Neural cell (in vitro differentiated cells): ENCODE measurements around the gene ATG2A. TPM values are rescaled to one million over a fixed set of nuclear protein-coding genes. Genes with fewer than 3 reads are reported as not detected.

Experiments
- H2AFZ ChIP-seq: fragments of 200-600, 300-800 bp; sonication (generic), shearing (Covaris generic); 2 replicates; pipeline ENCODE4 v1.6.0; 2014; ENCODE audit warnings: low read depth, mild to moderate bottlenecking, antibody characterized with exemption, low read length, moderate library complexity
- H3F3A ChIP-seq: fragments of 200-600 bp; shearing (Covaris generic); 2 replicates; pipeline ENCODE4 v1.6.1; 2016; ENCODE audit warnings: mild to moderate bottlenecking, moderate library complexity, mixed read lengths, antibody characterized with exemption, low read length; ENCODE audit not compliant: insufficient read depth, poor library complexity, severe bottlenecking
- H3K27ac ChIP-seq: fragments of 200-600, 300-800 bp; sonication (generic), shearing (Covaris generic); 2 replicates; pipeline ENCODE4 v1.5.1; 2014; ENCODE audit warnings: mild to moderate bottlenecking, low read length, moderate library complexity
- H3K27me3 ChIP-seq: fragments of 300-800, 200-600 bp; sonication (generic), shearing (Covaris generic); 2 replicates; pipeline ENCODE4 v1.6.0; 2014; ENCODE audit warnings: mild to moderate bottlenecking, low read depth, low read length, moderate library complexity; ENCODE audit not compliant: insufficient read depth
- H3K36me3 ChIP-seq: fragments of 300-800, 200-600 bp; sonication (generic), shearing (Covaris generic); 2 replicates; pipeline ENCODE4 v1.5.1; 2014; ENCODE audit warnings: mild to moderate bottlenecking, antibody characterized with exemption, low read length, moderate library complexity; ENCODE audit not compliant: insufficient read depth
- H3K4me2 ChIP-seq: fragments of 300-800, 200-600 bp; sonication (generic), shearing (Covaris generic); 2 replicates; pipeline ENCODE4 v1.6.0; 2014; ENCODE audit warnings: mild to moderate bottlenecking, low read length
- H3K4me3 ChIP-seq: fragments of 300-800, 200-600 bp; sonication (generic), shearing (Covaris generic); 2 replicates; pipeline ENCODE4 v1.5.1; 2014; ENCODE audit warnings: mild to moderate bottlenecking, low read length, moderate library complexity
- H3K79me2 ChIP-seq: fragments of 200-600 bp; shearing (Covaris generic); replicated peaks from 2 replicates; pipeline ENCODE4 v1.6.0; 2014; ENCODE audit warnings: mild to moderate bottlenecking, low read length, moderate library complexity; ENCODE audit not compliant: insufficient read depth
- H3K9ac ChIP-seq: fragments of 300-800, 200-600 bp; sonication (generic), shearing (Covaris generic); 2 replicates; pipeline ENCODE4 v1.6.1; 2016; ENCODE audit warnings: mild to moderate bottlenecking, low read length, mixed read lengths
- H3K9me2 ChIP-seq: fragments of 200-600 bp; shearing (Covaris generic); 2 replicates; pipeline ENCODE4 v1.6.1; 2016; ENCODE audit warnings: mild to moderate bottlenecking, low read length, mixed read lengths; ENCODE audit not compliant: insufficient read depth
- H3K9me3 ChIP-seq: fragments of 200-600, 300-800 bp; sonication (generic), shearing (Covaris generic); 2 replicates; pipeline ENCODE4 v1.6.1; 2016; ENCODE audit warnings: mild to moderate bottlenecking, mixed run types, low read length, moderate library complexity, mixed read lengths
- H4K20me1 ChIP-seq: fragments of 200-600 bp; shearing (Covaris generic); 2 replicates; pipeline ENCODE4 v1.6.1; 2016; ENCODE audit warnings: mild to moderate bottlenecking, mixed run types; ENCODE audit not compliant: insufficient read depth
- EP300 ChIP-seq: fragments of 450-650 bp; conservative IDR thresholded peaks from 2 replicates; pipeline ENCODE4 v1.6.1; 2014; ENCODE audit warnings: antibody characterized with exemption, mild to moderate bottlenecking, moderate library complexity; ENCODE audit not compliant: poor library complexity, severe bottlenecking
- EZH2 ChIP-seq: fragments of 200-600, 300-800 bp; shearing (Covaris generic), sonication (generic); IDR thresholded peaks from 2 replicates; pipeline ENCODE4 v1.6.1; 2014; ENCODE audit warnings: antibody characterized with exemption, low read length, borderline replicate concordance, mild to moderate bottlenecking; ENCODE audit not compliant: insufficient read depth, poor library complexity, severe bottlenecking
- MXI1 ChIP-seq: fragments of 450-650 bp; conservative IDR thresholded peaks from 2 replicates; pipeline ENCODE4 v1.6.1; 2014; ENCODE audit warnings: antibody characterized with exemption, mild to moderate bottlenecking; ENCODE audit not compliant: poor library complexity, severe bottlenecking
- POLR2AphosphoS5 ChIP-seq: IDR thresholded peaks from 2 replicates; pipeline ENCODE4 v1.6.1; 2012
- RAD21 ChIP-seq: fragments of 450-650 bp; conservative IDR thresholded peaks from 2 replicates; pipeline ENCODE4 v1.6.1; 2014; ENCODE audit warnings: antibody characterized with exemption, mild to moderate bottlenecking, moderate library complexity
- SMC3 ChIP-seq: fragments of 450-650 bp; conservative IDR thresholded peaks from 2 replicates; pipeline ENCODE4 v1.6.1; 2014; ENCODE audit warnings: antibody characterized with exemption, mild to moderate bottlenecking, moderate library complexity; ENCODE audit not compliant: poor library complexity
- TAF1 ChIP-seq: IDR thresholded peaks from 2 replicates; pipeline ENCODE4 v1.6.1; 2012; ENCODE audit warnings: low read depth
- polyA plus RNA-seq: library from polyadenylated mRNA; depleted of rRNA; stranded (reverse); fragments of >200 nt; gene quantifications from 2 replicates; pipeline ENCODE4 v1.2.3, GENCODE V29; 2014
- TF ChIP-seq, protein P1 (sequence below): IDR thresholded peaks from 2 replicates; pipeline ENCODE4 v1.6.1; 2012; ENCODE audit warnings: borderline replicate concordance
- TF ChIP-seq, protein P2 (sequence below): fragments of 450-650 bp; IDR thresholded peaks from 2 replicates; pipeline ENCODE4 v1.5.1; 2014; ENCODE audit warnings: antibody characterized with exemption, mild to moderate bottlenecking, moderate library complexity; ENCODE audit not compliant: poor library complexity, severe bottlenecking

The ATG2A gene
- polyA plus RNA-seq, 1 donor from 2014 or later, result 7.5 TPM

DNA sequence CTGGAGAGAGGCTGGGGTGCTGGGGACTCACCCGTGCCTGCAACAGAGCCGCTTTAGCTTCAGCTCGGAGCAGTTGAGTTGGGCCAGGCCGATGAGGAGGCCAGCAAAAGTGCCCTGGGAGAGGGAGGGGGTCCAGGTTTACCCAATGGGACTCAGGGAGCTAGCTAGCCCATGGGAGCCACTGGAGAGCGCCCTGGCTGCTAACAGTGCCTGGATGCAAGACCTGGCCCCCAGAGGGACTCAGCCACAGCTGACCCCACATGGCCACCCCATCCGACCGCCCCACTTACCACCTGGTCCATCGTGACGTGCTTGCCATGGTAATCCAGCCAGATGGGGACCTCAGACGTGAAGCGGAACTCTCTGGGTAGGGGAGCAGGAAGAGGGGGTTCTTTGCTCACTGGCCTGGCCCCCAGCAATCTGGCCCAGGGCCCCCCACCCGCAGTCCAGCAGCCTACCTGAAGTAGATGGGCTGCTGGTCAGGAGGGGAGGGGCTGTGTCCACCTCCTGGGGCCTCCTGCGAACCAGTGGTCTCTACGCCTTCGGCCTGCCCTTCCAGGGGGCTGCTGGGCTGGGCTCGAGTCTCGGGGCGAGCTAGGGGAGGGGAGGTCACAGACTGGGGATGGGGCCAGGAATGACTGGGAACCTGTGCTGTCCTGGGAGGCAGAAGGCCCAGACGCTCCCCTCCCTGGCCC lies 19.5 kb downstream of the ATG2A start:
- Histone ChIP-seq H3K27me3 (no peaks in the 10 kb centered on the region), H4K20me1 (no peaks in the 10 kb centered on the region), H3K27ac (no peak overlapping the region), H3K36me3 (no peaks in the 10 kb centered on the region), H3K9ac (no peak overlapping the region), H3K79me2 (no peaks in the 10 kb centered on the region), H3K9me2 (no peaks in the 10 kb centered on the region), H2AFZ (no peak overlapping the region), H3K4me2 (no peak overlapping the region), H3K4me3 (no peak overlapping the region), H3K9me3 (no peaks in the 10 kb centered on the region), H3F3A (no peaks in the 10 kb centered on the region)
- TF ChIP-seq, protein P1, sequence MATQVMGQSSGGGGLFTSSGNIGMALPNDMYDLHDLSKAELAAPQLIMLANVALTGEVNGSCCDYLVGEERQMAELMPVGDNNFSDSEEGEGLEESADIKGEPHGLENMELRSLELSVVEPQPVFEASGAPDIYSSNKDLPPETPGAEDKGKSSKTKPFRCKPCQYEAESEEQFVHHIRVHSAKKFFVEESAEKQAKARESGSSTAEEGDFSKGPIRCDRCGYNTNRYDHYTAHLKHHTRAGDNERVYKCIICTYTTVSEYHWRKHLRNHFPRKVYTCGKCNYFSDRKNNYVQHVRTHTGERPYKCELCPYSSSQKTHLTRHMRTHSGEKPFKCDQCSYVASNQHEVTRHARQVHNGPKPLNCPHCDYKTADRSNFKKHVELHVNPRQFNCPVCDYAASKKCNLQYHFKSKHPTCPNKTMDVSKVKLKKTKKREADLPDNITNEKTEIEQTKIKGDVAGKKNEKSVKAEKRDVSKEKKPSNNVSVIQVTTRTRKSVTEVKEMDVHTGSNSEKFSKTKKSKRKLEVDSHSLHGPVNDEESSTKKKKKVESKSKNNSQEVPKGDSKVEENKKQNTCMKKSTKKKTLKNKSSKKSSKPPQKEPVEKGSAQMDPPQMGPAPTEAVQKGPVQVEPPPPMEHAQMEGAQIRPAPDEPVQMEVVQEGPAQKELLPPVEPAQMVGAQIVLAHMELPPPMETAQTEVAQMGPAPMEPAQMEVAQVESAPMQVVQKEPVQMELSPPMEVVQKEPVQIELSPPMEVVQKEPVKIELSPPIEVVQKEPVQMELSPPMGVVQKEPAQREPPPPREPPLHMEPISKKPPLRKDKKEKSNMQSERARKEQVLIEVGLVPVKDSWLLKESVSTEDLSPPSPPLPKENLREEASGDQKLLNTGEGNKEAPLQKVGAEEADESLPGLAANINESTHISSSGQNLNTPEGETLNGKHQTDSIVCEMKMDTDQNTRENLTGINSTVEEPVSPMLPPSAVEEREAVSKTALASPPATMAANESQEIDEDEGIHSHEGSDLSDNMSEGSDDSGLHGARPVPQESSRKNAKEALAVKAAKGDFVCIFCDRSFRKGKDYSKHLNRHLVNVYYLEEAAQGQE, result no peak
- no peak for TF ChIP-seq TAF1
- TF ChIP-seq EP300, result no peak
- TF ChIP-seq, protein P2, sequence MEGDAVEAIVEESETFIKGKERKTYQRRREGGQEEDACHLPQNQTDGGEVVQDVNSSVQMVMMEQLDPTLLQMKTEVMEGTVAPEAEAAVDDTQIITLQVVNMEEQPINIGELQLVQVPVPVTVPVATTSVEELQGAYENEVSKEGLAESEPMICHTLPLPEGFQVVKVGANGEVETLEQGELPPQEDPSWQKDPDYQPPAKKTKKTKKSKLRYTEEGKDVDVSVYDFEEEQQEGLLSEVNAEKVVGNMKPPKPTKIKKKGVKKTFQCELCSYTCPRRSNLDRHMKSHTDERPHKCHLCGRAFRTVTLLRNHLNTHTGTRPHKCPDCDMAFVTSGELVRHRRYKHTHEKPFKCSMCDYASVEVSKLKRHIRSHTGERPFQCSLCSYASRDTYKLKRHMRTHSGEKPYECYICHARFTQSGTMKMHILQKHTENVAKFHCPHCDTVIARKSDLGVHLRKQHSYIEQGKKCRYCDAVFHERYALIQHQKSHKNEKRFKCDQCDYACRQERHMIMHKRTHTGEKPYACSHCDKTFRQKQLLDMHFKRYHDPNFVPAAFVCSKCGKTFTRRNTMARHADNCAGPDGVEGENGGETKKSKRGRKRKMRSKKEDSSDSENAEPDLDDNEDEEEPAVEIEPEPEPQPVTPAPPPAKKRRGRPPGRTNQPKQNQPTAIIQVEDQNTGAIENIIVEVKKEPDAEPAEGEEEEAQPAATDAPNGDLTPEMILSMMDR, result no peak

DNA sequence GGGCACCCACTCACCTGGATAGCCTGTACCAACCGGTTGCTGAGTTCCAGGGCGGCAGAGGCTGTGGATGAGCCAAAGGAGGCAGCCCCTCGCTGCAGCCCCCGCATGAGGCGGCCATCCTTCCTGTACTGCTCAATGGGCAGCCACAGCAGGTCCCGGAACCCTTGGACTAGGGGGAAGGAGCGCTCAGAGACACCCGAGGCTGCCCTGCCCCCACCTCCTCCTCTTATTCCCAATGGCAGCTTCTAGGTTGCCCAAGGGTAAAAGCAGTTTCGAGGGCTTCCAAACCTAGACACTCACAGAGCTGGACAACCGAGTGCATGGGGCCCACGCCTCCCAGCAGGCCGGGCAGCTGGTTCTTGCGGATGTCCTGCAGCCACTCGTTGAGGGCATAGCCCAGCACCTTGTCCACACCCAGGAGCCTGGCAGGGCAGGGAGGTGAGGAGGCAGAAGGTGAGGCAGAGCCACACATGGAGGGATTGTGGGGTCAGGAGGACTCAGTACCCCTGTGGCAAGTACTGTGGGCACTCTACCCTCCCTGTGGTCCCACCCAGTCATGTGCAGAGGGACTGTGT lies 20.5 kb downstream of the ATG2A start:
- no peak for TF ChIP-seq SMC3
- TF ChIP-seq EP300, result no peak
- TF ChIP-seq TAF1, result no peak
- no peak for TF ChIP-seq RAD21
- TF ChIP-seq, protein P2, result no peak
- TF ChIP-seq POLR2AphosphoS5, result no peak
- TF ChIP-seq, protein P1, result no peak
- TF ChIP-seq EZH2, result no peak
- TF ChIP-seq MXI1, result no peak
- Histone ChIP-seq H3K27ac (no peak overlapping the region), H3K9me2 (no peaks in the 10 kb centered on the region), H3K9me3 (no peaks in the 10 kb centered on the region), H4K20me1 (no peaks in the 10 kb centered on the region), H3K79me2 (no peaks in the 10 kb centered on the region), H2AFZ (no peak overlapping the region), H3K9ac (no peak overlapping the region), H3K4me3 (no peak overlapping the region), H3F3A (no peaks in the 10 kb centered on the region), H3K36me3 (no peaks in the 10 kb centered on the region), H3K4me2 (no peak overlapping the region), H3K27me3 (no peaks in the 10 kb centered on the region)
